ENCODE measurements around the gene DOCK8.

DOCK8 gene

GRCh38 chr9:459491-460444, 245.1 kb downstream of the DOCK8 start:
- DNase-seq (ENCODE audit: low read depth in 2 of 2), result no peak

GRCh38 chr9:462121-462520, 247.5 kb downstream of the DOCK8 start:
- DNase-seq (ENCODE audit: low read depth in 2 of 2), result no peak

GRCh38 chr9:462606-463005, 247.9 kb downstream of the DOCK8 start:
- no peak for DNase-seq (ENCODE audit: low read depth in 2 of 2)

GRCh38 chr9:463455-464171, 248.9 kb downstream of the DOCK8 start:
- no peak for DNase-seq (ENCODE audit: low read depth in 2 of 2)

GRCh38 chr9:466747-467146, 252.1 kb downstream of the DOCK8 start:
- DNase-seq (ENCODE audit: low read depth in 2 of 2), result no peak

- no peak for DNase-seq (ENCODE audit: low read depth in 2 of 2)
Observed at GRCh38 chr9:468766-469426, 254.2 kb downstream of the DOCK8 start.

- peak; percentile 72 to 81 for DNase-seq (ENCODE audit: low read depth in 2 of 2)
Observed at GRCh38 chr9:469672-470551, 255.2 kb downstream of the DOCK8 start.

- peak in 1 of 2 donors; percentile 9 for DNase-seq (ENCODE audit: low read depth in 2 of 2)
Observed at GRCh38 chr9:470552-471194, 256.0 kb downstream of the DOCK8 start.

- DNase-seq (ENCODE audit: low read depth in 2 of 2), result no peak
Observed at GRCh38 chr9:471320-471719, 256.7 kb downstream of the DOCK8 start.

GRCh38 chr9:472479-473075, 257.9 kb downstream of the DOCK8 start:
- no peak for DNase-seq (ENCODE audit: low read depth in 2 of 2)

GRCh38 chr9:477193-477592, 262.5 kb downstream of the DOCK8 start:
- no peak for DNase-seq (ENCODE audit: low read depth in 2 of 2)

GRCh38 chr9:479304-479970, 264.8 kb downstream of the DOCK8 start:
- DNase-seq (ENCODE audit: low read depth in 2 of 2), result no peak

GRCh38 chr9:479971-480350, 265.3 kb downstream of the DOCK8 start:
- DNase-seq (ENCODE audit: low read depth in 2 of 2), result no peak

- DNase-seq (ENCODE audit: low read depth in 2 of 2), result no peak
Observed at GRCh38 chr9:482739-483138, 268.1 kb downstream of the DOCK8 start.

GRCh38 chr9:486156-486555, 271.5 kb downstream of the DOCK8 start:
- DNase-seq (ENCODE audit: low read depth in 2 of 2), result no peak

GRCh38 chr9:487429-487828, 272.8 kb downstream of the DOCK8 start:
- DNase-seq (ENCODE audit: low read depth in 2 of 2), result no peak

- DNase-seq (ENCODE audit: low read depth in 2 of 2), result no peak
Observed at GRCh38 chr9:488448-488847, 273.8 kb downstream of the DOCK8 start.

- DNase-seq (ENCODE audit: low read depth in 2 of 2), result no peak
Observed at GRCh38 chr9:489198-490197, 274.8 kb downstream of the DOCK8 start.

- no peak for DNase-seq (ENCODE audit: low read depth in 2 of 2)
Observed at GRCh38 chr9:494764-495163, 280.1 kb downstream of the DOCK8 start.

Measured in stimulated activated CD4-positive, alpha-beta T cell treated with anti-CD3 and anti-CD28 coated beads, Interleukin-4, amount 100 ng/mL, for 48 hours (primary cell).